ENCODE measurements around the gene HBB. TPM values are rescaled to one million over a fixed set of nuclear protein-coding genes. Genes with fewer than 3 reads are reported as not detected.

The HBB gene
- total and polyA plus RNA-seq, 4 donors = 5.7 to 3,950 (median 50.2) TPM

DNA sequence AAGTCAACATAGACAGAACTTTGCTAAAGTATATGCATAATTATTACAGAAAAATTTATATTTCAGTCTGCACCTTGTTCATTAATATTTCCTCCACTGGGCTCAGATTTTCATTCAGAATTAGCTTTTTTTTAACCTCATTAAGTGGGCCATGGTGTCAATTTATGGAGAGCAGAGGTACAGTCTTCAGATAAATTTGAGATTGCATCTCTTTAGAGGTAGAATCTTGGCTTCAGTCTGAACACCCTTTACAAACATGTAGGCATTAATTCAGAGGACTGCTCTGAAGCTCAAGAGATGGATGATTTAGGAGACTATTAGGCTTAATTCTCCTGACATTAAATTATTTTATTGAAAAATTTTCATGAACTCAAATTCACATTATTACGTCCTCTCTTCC lies 3.4 kb upstream of the HBB start:
- H3K4me1 ChIP-seq (ENCODE audit: control insufficient read depth in 4 of 4, insufficient read depth in 4 of 4, low read length in 3 of 4) = no peaks in the 10 kb centered on the region
- WGBS = 92% methylated on average over 1 of the region's 1 CpG
- no peaks in the 10 kb centered on the region for H3K9me3 ChIP-seq (ENCODE audit: control insufficient read depth in 4 of 4, low read length in 3 of 4)

DNA sequence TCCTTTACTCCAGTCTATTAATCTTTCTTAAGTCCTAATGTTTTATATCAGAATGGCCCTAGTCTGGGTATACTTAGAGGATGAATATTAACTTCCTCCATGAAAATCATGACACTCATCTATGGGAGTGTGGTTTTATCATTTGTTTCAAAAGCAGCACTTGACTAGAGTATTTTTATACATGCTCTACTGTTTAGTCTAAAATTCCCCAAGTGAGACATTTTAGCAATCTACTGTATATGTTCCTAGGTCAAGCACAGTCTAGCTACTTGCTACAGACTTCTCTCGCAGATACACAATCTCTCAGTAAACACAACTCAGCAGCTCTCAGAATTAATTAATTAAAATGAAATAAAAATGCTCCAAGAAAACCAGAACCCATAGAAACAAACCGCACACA lies 2.9 kb upstream of the HBB start:
- WGBS = 78% methylated on average over 2 of the region's 2 CpGs
- H3K36me3 ChIP-seq (ENCODE audit: control insufficient read depth in 4 of 4, insufficient read depth in 3 of 4, low read depth in 1 of 4, low read length in 3 of 4) = no peaks in the 10 kb centered on the region
- H3K4me1 ChIP-seq (ENCODE audit: control insufficient read depth in 4 of 4, insufficient read depth in 4 of 4, low read length in 3 of 4) = no peaks in the 10 kb centered on the region
- no peak overlapping the region for H3K4me3 ChIP-seq (ENCODE audit: low read depth in 1 of 3, low read length in 3 of 3)
- TF ChIP-seq YY1 (IDR thresholded peaks at IDR 0.05) (no peak), HNF4G (IDR thresholded peaks at IDR 0.05) (no peak), TAF1 (conservative IDR thresholded peaks at IDR 0.05) (no peak), RAD21 (IDR thresholded peaks at IDR 0.05) (no peak), FOXA2 (IDR thresholded peaks at IDR 0.05) (no peak), RXRA (IDR thresholded peaks at IDR 0.05) (no peak), HNF4A (conservative IDR thresholded peaks at IDR 0.05) (no peak), FOXA1 (IDR thresholded peaks at IDR 0.05) (no peak), JUND (IDR thresholded peaks at IDR 0.05) (no peak), SP1 (IDR thresholded peaks at IDR 0.05) (no peak), NR2F2 (IDR thresholded peaks at IDR 0.05) (no peak)
- TF ChIP-seq, protein P1, sequence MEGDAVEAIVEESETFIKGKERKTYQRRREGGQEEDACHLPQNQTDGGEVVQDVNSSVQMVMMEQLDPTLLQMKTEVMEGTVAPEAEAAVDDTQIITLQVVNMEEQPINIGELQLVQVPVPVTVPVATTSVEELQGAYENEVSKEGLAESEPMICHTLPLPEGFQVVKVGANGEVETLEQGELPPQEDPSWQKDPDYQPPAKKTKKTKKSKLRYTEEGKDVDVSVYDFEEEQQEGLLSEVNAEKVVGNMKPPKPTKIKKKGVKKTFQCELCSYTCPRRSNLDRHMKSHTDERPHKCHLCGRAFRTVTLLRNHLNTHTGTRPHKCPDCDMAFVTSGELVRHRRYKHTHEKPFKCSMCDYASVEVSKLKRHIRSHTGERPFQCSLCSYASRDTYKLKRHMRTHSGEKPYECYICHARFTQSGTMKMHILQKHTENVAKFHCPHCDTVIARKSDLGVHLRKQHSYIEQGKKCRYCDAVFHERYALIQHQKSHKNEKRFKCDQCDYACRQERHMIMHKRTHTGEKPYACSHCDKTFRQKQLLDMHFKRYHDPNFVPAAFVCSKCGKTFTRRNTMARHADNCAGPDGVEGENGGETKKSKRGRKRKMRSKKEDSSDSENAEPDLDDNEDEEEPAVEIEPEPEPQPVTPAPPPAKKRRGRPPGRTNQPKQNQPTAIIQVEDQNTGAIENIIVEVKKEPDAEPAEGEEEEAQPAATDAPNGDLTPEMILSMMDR (IDR thresholded peaks at IDR 0.05; ENCODE audit: low read depth, low read length, missing input control) = no peak
- TF ChIP-seq, protein P2, sequence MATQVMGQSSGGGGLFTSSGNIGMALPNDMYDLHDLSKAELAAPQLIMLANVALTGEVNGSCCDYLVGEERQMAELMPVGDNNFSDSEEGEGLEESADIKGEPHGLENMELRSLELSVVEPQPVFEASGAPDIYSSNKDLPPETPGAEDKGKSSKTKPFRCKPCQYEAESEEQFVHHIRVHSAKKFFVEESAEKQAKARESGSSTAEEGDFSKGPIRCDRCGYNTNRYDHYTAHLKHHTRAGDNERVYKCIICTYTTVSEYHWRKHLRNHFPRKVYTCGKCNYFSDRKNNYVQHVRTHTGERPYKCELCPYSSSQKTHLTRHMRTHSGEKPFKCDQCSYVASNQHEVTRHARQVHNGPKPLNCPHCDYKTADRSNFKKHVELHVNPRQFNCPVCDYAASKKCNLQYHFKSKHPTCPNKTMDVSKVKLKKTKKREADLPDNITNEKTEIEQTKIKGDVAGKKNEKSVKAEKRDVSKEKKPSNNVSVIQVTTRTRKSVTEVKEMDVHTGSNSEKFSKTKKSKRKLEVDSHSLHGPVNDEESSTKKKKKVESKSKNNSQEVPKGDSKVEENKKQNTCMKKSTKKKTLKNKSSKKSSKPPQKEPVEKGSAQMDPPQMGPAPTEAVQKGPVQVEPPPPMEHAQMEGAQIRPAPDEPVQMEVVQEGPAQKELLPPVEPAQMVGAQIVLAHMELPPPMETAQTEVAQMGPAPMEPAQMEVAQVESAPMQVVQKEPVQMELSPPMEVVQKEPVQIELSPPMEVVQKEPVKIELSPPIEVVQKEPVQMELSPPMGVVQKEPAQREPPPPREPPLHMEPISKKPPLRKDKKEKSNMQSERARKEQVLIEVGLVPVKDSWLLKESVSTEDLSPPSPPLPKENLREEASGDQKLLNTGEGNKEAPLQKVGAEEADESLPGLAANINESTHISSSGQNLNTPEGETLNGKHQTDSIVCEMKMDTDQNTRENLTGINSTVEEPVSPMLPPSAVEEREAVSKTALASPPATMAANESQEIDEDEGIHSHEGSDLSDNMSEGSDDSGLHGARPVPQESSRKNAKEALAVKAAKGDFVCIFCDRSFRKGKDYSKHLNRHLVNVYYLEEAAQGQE (IDR thresholded peaks at IDR 0.05) = no peak
- H3K9ac ChIP-seq (ENCODE audit: low read depth in 1 of 2, low read length in 2 of 2) = no peak overlapping the region
- H3K27me3 ChIP-seq (ENCODE audit: control insufficient read depth in 4 of 4, insufficient read depth in 4 of 4, low read length in 3 of 4) = no peaks in the 10 kb centered on the region
- no peak for DNase-seq (ENCODE audit: low spot score)
- H3K27ac ChIP-seq (ENCODE audit: low read depth in 1 of 2, low read length in 2 of 2) = no peak overlapping the region
- no peaks in the 10 kb centered on the region for H3K9me3 ChIP-seq (ENCODE audit: control insufficient read depth in 4 of 4, low read length in 3 of 4)

More for the DNA sequence above, 3.4 kb upstream of the HBB start:
- DNase-seq (ENCODE audit: low spot score) = no peak
- Histone ChIP-seq H3K4me3 (ENCODE audit: low read depth in 1 of 3, low read length in 3 of 3) (no peak overlapping the region), H3K27ac (ENCODE audit: low read depth in 1 of 2, low read length in 2 of 2) (no peak overlapping the region), H3K9ac (ENCODE audit: low read depth in 1 of 2, low read length in 2 of 2) (no peak overlapping the region), H3K27me3 (ENCODE audit: control insufficient read depth in 4 of 4, insufficient read depth in 4 of 4, low read length in 3 of 4) (no peaks in the 10 kb centered on the region), H3K36me3 (ENCODE audit: control insufficient read depth in 4 of 4, insufficient read depth in 3 of 4, low read depth in 1 of 4, low read length in 3 of 4) (no peaks in the 10 kb centered on the region)
- no peak for TF ChIP-seq RAD21 (IDR thresholded peaks at IDR 0.05)
- no peak for TF ChIP-seq FOXA1 (IDR thresholded peaks at IDR 0.05)
- no peak for TF ChIP-seq JUND (IDR thresholded peaks at IDR 0.05)
- TF ChIP-seq, protein P3, sequence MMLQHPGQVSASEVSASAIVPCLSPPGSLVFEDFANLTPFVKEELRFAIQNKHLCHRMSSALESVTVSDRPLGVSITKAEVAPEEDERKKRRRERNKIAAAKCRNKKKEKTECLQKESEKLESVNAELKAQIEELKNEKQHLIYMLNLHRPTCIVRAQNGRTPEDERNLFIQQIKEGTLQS (IDR thresholded peaks at IDR 0.05) = no peak
- TF ChIP-seq NR2F2 (IDR thresholded peaks at IDR 0.05) = no peak

DNA sequence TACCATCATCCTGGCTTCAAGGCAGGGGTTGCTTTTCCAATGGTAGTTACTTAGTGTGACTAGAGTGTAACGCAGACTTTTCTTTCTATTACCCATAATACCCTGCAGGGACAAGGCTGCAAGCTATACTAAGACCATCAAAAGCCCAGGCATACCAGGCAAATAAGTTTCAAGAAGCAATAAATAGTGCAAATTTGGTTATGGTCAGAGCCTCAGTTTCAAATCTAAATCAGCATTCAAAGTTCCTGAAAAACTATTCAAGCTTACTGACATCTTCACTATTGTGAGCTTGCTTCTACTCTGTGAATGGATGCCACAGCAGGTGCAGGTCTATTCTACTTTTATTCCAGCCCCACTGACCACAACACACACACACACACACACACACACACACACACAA lies 2.5 kb upstream of the HBB start:
- WGBS = 88% methylated on average over 1 of the region's 1 CpG
- DNase-seq (ENCODE audit: low spot score) = no peak
- Histone ChIP-seq H3K4me1 (ENCODE audit: control insufficient read depth in 4 of 4, insufficient read depth in 4 of 4, low read length in 3 of 4) (no peaks in the 10 kb centered on the region), H3K27ac (ENCODE audit: low read depth in 1 of 2, low read length in 2 of 2) (no peak overlapping the region), H3K4me3 (ENCODE audit: low read depth in 1 of 3, low read length in 3 of 3) (no peak overlapping the region), H3K9ac (ENCODE audit: low read depth in 1 of 2, low read length in 2 of 2) (no peak overlapping the region), H3K36me3 (ENCODE audit: control insufficient read depth in 4 of 4, insufficient read depth in 3 of 4, low read depth in 1 of 4, low read length in 3 of 4) (no peaks in the 10 kb centered on the region), H3K9me3 (ENCODE audit: control insufficient read depth in 4 of 4, low read length in 3 of 4) (no peaks in the 10 kb centered on the region), H3K27me3 (ENCODE audit: control insufficient read depth in 4 of 4, insufficient read depth in 4 of 4, low read length in 3 of 4) (no peaks in the 10 kb centered on the region)
- TF ChIP-seq, protein P3 (IDR thresholded peaks at IDR 0.05) = no peak
- TF ChIP-seq, protein P1 (IDR thresholded peaks at IDR 0.05; ENCODE audit: low read depth, low read length, missing input control) = no peak
- TF ChIP-seq, protein P4, sequence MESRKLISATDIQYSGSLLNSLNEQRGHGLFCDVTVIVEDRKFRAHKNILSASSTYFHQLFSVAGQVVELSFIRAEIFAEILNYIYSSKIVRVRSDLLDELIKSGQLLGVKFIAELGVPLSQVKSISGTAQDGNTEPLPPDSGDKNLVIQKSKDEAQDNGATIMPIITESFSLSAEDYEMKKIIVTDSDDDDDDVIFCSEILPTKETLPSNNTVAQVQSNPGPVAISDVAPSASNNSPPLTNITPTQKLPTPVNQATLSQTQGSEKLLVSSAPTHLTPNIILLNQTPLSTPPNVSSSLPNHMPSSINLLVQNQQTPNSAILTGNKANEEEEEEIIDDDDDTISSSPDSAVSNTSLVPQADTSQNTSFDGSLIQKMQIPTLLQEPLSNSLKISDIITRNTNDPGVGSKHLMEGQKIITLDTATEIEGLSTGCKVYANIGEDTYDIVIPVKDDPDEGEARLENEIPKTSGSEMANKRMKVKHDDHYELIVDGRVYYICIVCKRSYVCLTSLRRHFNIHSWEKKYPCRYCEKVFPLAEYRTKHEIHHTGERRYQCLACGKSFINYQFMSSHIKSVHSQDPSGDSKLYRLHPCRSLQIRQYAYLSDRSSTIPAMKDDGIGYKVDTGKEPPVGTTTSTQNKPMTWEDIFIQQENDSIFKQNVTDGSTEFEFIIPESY (IDR thresholded peaks at IDR 0.05) = no peak
- TF ChIP-seq NR2F2 (IDR thresholded peaks at IDR 0.05) = no peak
- TF ChIP-seq RXRA (IDR thresholded peaks at IDR 0.05) = no peak
- no peak for TF ChIP-seq FOXA2 (IDR thresholded peaks at IDR 0.05)
- TF ChIP-seq HNF4G (IDR thresholded peaks at IDR 0.05) = no peak
- no peak for TF ChIP-seq YY1 (IDR thresholded peaks at IDR 0.05)
- TF ChIP-seq GABPA (IDR thresholded peaks at IDR 0.05 in 1 of 2, conservative IDR thresholded peaks at IDR 0.05 in 1 of 2) = no peak

Data from liver (tissue), 9 donors.